HepG2 (cell line): ENCODE measurements around the gene SOAT1. TPM values are rescaled to one million over a fixed set of nuclear protein-coding genes. Genes with fewer than 3 reads are reported as not detected.

Source experiments
- ATAC-seq: fragments of 200-7000 bp; cut with Tn5 transposase; 3 replicates; pipeline ENCODE4 v1.9.1; 2020; ENCODE audit warnings: mild to moderate bottlenecking, moderate library complexity
- BruUV-seq: library from RNA; stranded (reverse); fragments of 400-500 nt; replicated peaks from 2 replicates; lab custom pipeline; 2021; lab: Mats Ljungman, UMichigan
- CTCF ChIA-PET: fragments of 300-600 bp; formaldehyde crosslinking; extraction: SDS; loops from one replicate; lab custom pipeline; 2021; ENCODE audit warnings: low total read pairs, inconsistent platforms, low intra/inter-chr PET ratio; lab: Yijun Ruan, JAX
- POLR2A ChIA-PET: fragments of 350-600 bp; sonication (Branson Sonifier 250); formaldehyde crosslinking; loops from one replicate; lab custom pipeline; 2020; ENCODE audit warnings: antibody characterized with exemption, inconsistent platforms; lab: Yijun Ruan, JAX
- DNase-seq: peaks from one replicate; pipeline ENCODE4 v3.0.0-alpha.2; 2015; ENCODE audit warnings: low spot score
- FAIRE-seq: peaks from 3 replicates; lab custom pipeline; 2011; peaks lifted over from hg19 to GRCh38; lab: Jason Lieb, UNC
- H2AFZ ChIP-seq: one replicate; pipeline ENCODE4 v1.6.1; 2011; ENCODE audit warnings: low read length, inconsistent platforms
- H3K27ac ChIP-seq: fragments of 300-600 bp; 3 replicates; pipeline ENCODE4 v1.8.0; 2011; ENCODE audit warnings: mixed run types, mild to moderate bottlenecking, mixed read lengths, low read length, inconsistent platforms; ENCODE audit not compliant: insufficient read depth; ENCODE audit errors: extremely low read length
- H3K27me3 ChIP-seq, 2 experiments: fragments of 200-600 bp in 1 of 2; 2 replicates in 1 of 2; 3 replicates in 1 of 2; pipeline versions ENCODE4 v1.6.0 to v1.8.0; 2011; ENCODE audit warnings: low read length in 2 of 2, mild to moderate bottlenecking in 2 of 2, moderate library complexity in 2 of 2, inconsistent platforms in 1 of 2; ENCODE audit not compliant: insufficient read depth in 2 of 2, control insufficient read depth in 1 of 2
- H3K36me3 ChIP-seq, 2 experiments: fragments of 200-600 bp in 1 of 2; replicated peaks in 1 of 2; 2 replicates in 1 of 2; 3 replicates in 1 of 2; pipeline versions ENCODE4 v1.5.1 to v1.8.0; 2011; ENCODE audit warnings: low read length in 2 of 2, inconsistent platforms in 1 of 2; ENCODE audit not compliant: insufficient read depth in 2 of 2, control insufficient read depth in 1 of 2
- H3K4me1 ChIP-seq: 2 replicates; pipeline ENCODE4 v1.5.1; 2012; ENCODE audit warnings: low read length, inconsistent platforms; ENCODE audit not compliant: insufficient read depth
- H3K4me2 ChIP-seq: 2 replicates; pipeline ENCODE4 v1.6.0; 2011; ENCODE audit warnings: low read depth, low read length, inconsistent platforms
- H3K4me3 ChIP-seq, 3 experiments: fragments of 200-600 bp in 1 of 3; sonication (generic), shearing (Covaris generic) in 1 of 3; replicated peaks in 1 of 3; 2 replicates each; pipeline ENCODE4 v1.5.1; 2011 to 2016; ENCODE audit warnings: low read length in 3 of 3, inconsistent platforms in 2 of 3, low read depth in 2 of 3, mild to moderate bottlenecking in 2 of 3, control low read depth in 1 of 3, mixed read lengths in 1 of 3; ENCODE audit not compliant: insufficient read depth in 1 of 3
- H3K79me2 ChIP-seq: one replicate; pipeline ENCODE4 v1.6.1; 2011; ENCODE audit warnings: low read length, inconsistent platforms; ENCODE audit not compliant: insufficient read depth
- H3K9ac ChIP-seq: 2 replicates; pipeline ENCODE4 v1.6.0; 2011; ENCODE audit warnings: mild to moderate bottlenecking, low read depth, low read length, inconsistent platforms; ENCODE audit not compliant: insufficient read depth
- H3K9me3 ChIP-seq: 2 replicates; pipeline ENCODE4 v1.5.1; 2012; ENCODE audit warnings: mild to moderate bottlenecking, low read length
- H4K20me1 ChIP-seq: 2 replicates; pipeline ENCODE4 v1.6.0; 2011; ENCODE audit warnings: inconsistent platforms, mild to moderate bottlenecking, low read length, moderate library complexity; ENCODE audit not compliant: insufficient read depth
- CREM ChIP-seq, 2 experiments: sonication (generic) in 1 of 2; formaldehyde crosslinking in 1 of 2; IDR thresholded peaks; 2 replicates each; pipeline versions ENCODE4 v1.4.0 to v1.6.1; 2016 to 2020; ENCODE audit warnings: antibody characterized with exemption in 1 of 2, mild to moderate bottlenecking in 1 of 2, missing genetic modification reagents in 1 of 2
- ZBTB3 ChIP-seq: sonication (generic); formaldehyde crosslinking; IDR thresholded peaks from 2 replicates; pipeline ENCODE4 v1.4.0; 2020; ENCODE audit warnings: low read depth, mild to moderate bottlenecking, moderate library complexity, missing genetic modification reagents, borderline replicate concordance
- ZNF484 ChIP-seq: sonication (generic); formaldehyde crosslinking; IDR thresholded peaks from 2 replicates; pipeline ENCODE4 v1.5.1; 2020; ENCODE audit warnings: mild to moderate bottlenecking, low read depth, missing genetic modification reagents, borderline replicate concordance
- WGBS: methylation state at CpG from one replicate; pipeline ENCODE4 v1.1.6; 2017; ENCODE audit warnings: low lambda C conversion rate; 5-methylcytosine and 5-hydroxymethylcytosine counted together
- in situ Hi-C: cut with HindIII; loops from 2 replicates; pipeline ENCODE4 v1.10.0; 2017; ENCODE audit warnings: low pct_unique_long_range_greater_than_20kb; ENCODE audit not compliant: extremely low pct_ligation_motif_present
- intact Hi-C: fragments of 100-400 bp; cut with micrococcal nuclease; formaldehyde crosslinking; loops from one replicate; pipeline ENCODE4 v1.10.0; 2022; ENCODE audit not compliant: unreplicated experiment
- polyA plus RNA-seq, 8 experiments: library from polyadenylated mRNA; depleted of rRNA in 3 of 8; stranded (reverse) in 7 of 8; unstranded in 1 of 8; fragments of >200 nt; fragmentation: Illumina TruSeq in 4 of 8; extraction: Trizol in 4 of 8; gene quantifications; 2 replicates each; pipeline versions ENCODE4 v1.2.1 to v1.2.3, GENCODE V29; 2011 to 2016; ENCODE audit warnings: low read depth in 4 of 8, missing spikeins in 1 of 8, mixed read lengths in 1 of 8; ENCODE audit not compliant: insufficient read depth in 1 of 8
- total RNA-seq, 5 experiments: library from RNA; depleted of rRNA; stranded (reverse); fragments of >200 nt; fragmentation: Illumina TruSeq; extraction: Trizol; gene quantifications; 2 replicates each; pipeline ENCODE4 v1.2.3, GENCODE V29; 2016; ENCODE audit warnings: low read depth in 1 of 5
- TF ChIP-seq, protein P1 (sequence below), 2 experiments: sonication (generic) in 1 of 2; formaldehyde crosslinking in 1 of 2; IDR thresholded peaks; 2 replicates each; pipeline versions ENCODE4 v1.6.1 to v1.9.0; 2014 to 2022; ENCODE audit warnings: antibody characterized with exemption in 1 of 2, borderline replicate concordance in 1 of 2, inconsistent platforms in 1 of 2, low read depth in 1 of 2, missing genetic modification reagents in 1 of 2
- TF ChIP-seq, protein P2 (sequence below): sonication (generic); formaldehyde crosslinking; IDR thresholded peaks from 2 replicates; pipeline ENCODE4 v1.4.0; 2020; ENCODE audit warnings: low read depth, mild to moderate bottlenecking, missing genetic modification reagents
- TF ChIP-seq, protein P3 (sequence below): sonication (generic); formaldehyde crosslinking; conservative IDR thresholded peaks from 2 replicates; pipeline ENCODE4 v1.4.0; 2020; ENCODE audit warnings: missing genetic modification reagents

Gene SOAT1
- total and polyA plus RNA-seq, 2 of the 13 experiments (the other 11 are each of a cell fraction or from before 2014, with no cell fraction given), result 22.3 to 52.0 TPM

DNA sequence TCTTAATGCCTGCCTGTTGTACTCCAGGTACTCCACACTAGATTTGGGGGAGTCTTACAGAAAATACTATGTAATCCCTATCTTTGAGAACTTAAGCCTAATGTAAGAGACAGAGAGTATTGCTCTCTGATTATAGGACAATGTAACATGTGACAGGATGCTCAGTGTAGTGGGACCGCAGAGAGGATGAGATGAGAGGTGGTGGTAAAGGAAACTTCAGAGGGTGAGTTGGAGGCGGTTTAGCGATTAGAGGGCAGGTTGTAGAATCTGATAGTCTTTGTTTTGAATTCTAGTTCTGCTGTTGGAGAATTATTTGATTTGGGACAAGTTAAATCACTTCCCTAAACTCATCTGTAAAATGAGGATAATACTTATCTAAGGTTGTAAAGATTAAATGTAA is 5.4 kb downstream of the SOAT1 start:
- no peaks in the 10 kb centered on the region for H4K20me1 ChIP-seq
- no peak overlapping the region for H3K27ac ChIP-seq
- peaks cover 43% of the 10 kb centered on the region for H3K79me2 ChIP-seq
- BruUV-seq, result no TSS peak
- no peak for DNase-seq
- H3K4me2 ChIP-seq, result no peak overlapping the region
- H3K9ac ChIP-seq, result no peak overlapping the region
- peaks cover 0 to 6% of the 10 kb centered on the region in 2 experiments; a peak in 3 of 5 replicates for H3K36me3 ChIP-seq
- intact Hi-C loops (loop anchor here (10.0 kb wide), 1 partner anchor 104 kb away; no protein-coding TSS in a partner anchor), in situ Hi-C loops (loop anchor here (10.0 kb wide), 1 partner anchor 174 kb away; no protein-coding TSS in a partner anchor)
- no peak overlapping the region for H2AFZ ChIP-seq
- peaks cover 37% of the 10 kb centered on the region for H3K4me1 ChIP-seq
- FAIRE-seq, result no peak
- whole genome bisulfite sequencing, result 94% methylated on average over 3 of the region's 3 CpGs
- no peaks in the 10 kb centered on the region for H3K27me3 ChIP-seq
- H3K9me3 ChIP-seq, result no peaks in the 10 kb centered on the region
- H3K4me3 ChIP-seq, result no peak overlapping the region
- ChIA-PET CTCF (no interaction called here), POLR2A (no interaction called here)
- TF ChIP-seq, protein P1, sequence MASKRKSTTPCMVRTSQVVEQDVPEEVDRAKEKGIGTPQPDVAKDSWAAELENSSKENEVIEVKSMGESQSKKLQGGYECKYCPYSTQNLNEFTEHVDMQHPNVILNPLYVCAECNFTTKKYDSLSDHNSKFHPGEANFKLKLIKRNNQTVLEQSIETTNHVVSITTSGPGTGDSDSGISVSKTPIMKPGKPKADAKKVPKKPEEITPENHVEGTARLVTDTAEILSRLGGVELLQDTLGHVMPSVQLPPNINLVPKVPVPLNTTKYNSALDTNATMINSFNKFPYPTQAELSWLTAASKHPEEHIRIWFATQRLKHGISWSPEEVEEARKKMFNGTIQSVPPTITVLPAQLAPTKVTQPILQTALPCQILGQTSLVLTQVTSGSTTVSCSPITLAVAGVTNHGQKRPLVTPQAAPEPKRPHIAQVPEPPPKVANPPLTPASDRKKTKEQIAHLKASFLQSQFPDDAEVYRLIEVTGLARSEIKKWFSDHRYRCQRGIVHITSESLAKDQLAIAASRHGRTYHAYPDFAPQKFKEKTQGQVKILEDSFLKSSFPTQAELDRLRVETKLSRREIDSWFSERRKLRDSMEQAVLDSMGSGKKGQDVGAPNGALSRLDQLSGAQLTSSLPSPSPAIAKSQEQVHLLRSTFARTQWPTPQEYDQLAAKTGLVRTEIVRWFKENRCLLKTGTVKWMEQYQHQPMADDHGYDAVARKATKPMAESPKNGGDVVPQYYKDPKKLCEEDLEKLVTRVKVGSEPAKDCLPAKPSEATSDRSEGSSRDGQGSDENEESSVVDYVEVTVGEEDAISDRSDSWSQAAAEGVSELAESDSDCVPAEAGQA (IDR thresholded peaks at IDR 0.05; ENCODE audit: low read depth), result no peak
- TF ChIP-seq, protein P1 (CRISPR knock-in tag; IDR thresholded peaks at IDR 0.05; ENCODE audit: borderline replicate concordance), result no peak
- TF ChIP-seq, protein P2, sequence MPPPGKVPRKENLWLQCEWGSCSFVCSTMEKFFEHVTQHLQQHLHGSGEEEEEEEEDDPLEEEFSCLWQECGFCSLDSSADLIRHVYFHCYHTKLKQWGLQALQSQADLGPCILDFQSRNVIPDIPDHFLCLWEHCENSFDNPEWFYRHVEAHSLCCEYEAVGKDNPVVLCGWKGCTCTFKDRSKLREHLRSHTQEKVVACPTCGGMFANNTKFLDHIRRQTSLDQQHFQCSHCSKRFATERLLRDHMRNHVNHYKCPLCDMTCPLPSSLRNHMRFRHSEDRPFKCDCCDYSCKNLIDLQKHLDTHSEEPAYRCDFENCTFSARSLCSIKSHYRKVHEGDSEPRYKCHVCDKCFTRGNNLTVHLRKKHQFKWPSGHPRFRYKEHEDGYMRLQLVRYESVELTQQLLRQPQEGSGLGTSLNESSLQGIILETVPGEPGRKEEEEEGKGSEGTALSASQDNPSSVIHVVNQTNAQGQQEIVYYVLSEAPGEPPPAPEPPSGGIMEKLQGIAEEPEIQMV, result no peak
- TF ChIP-seq ZBTB3 (CRISPR knock-in tag) (no peak), CREM (IDR thresholded peaks at IDR 0.05) (no peak), CREM (CRISPR knock-in tag; IDR thresholded peaks at IDR 0.05) (no peak), ZNF484 (CRISPR knock-in tag) (no peak)
- TF ChIP-seq, protein P3, sequence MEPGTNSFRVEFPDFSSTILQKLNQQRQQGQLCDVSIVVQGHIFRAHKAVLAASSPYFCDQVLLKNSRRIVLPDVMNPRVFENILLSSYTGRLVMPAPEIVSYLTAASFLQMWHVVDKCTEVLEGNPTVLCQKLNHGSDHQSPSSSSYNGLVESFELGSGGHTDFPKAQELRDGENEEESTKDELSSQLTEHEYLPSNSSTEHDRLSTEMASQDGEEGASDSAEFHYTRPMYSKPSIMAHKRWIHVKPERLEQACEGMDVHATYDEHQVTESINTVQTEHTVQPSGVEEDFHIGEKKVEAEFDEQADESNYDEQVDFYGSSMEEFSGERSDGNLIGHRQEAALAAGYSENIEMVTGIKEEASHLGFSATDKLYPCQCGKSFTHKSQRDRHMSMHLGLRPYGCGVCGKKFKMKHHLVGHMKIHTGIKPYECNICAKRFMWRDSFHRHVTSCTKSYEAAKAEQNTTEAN (CRISPR knock-in tag), result no peak
- no peak for ATAC-seq
